A673 (cell line): ENCODE data around the gene TMEM109. TPM values are rescaled to one million over a fixed set of nuclear protein-coding genes. Genes with fewer than 3 reads are reported as not detected.

Experiments
- BruUV-seq: library from RNA; stranded (reverse); fragments of 400-500 nt; replicated peaks from 2 replicates; lab custom pipeline; 2021; lab: Mats Ljungman, UMichigan
- CTCF ChIA-PET: fragments of 300-600 bp; sonication (Branson Sonifier 250); formaldehyde crosslinking; loops from one replicate; lab custom pipeline; 2022; ENCODE audit warnings: antibody characterized with exemption; lab: Charles Lee
- POLR2A ChIA-PET: fragments of 300-600 bp; sonication (Branson Sonifier 250); formaldehyde crosslinking; loops from one replicate; lab custom pipeline; 2022; ENCODE audit warnings: antibody characterized with exemption; ENCODE audit not compliant: low non-redundant PET; lab: Charles Lee
- DNase-seq: peaks from one replicate; pipeline ENCODE4 v3.0.0-alpha.2; 2015; ENCODE audit warnings: low spot score
- H3K27ac ChIP-seq: fragments of 200-600 bp; sonication (generic); 2 replicates; pipeline ENCODE4 v1.5.1; 2016; ENCODE audit warnings: mixed run types, low read depth, mild to moderate bottlenecking, mixed read lengths, antibody characterized with exemption, low read length; ENCODE audit not compliant: poor library complexity, severe bottlenecking
- H3K27me3 ChIP-seq: fragments of 200-600 bp; sonication (generic); replicated peaks from 2 replicates; pipeline ENCODE4 v1.6.1; 2017; ENCODE audit warnings: mixed run types, low read depth, mild to moderate bottlenecking, mixed read lengths, antibody characterized with exemption, low read length; ENCODE audit not compliant: insufficient read depth, poor library complexity
- H3K36me3 ChIP-seq: fragments of 200-600 bp; sonication (generic); 2 replicates; pipeline ENCODE4 v1.6.1; 2016; ENCODE audit warnings: mixed run types, mild to moderate bottlenecking, mixed read lengths, antibody characterized with exemption, low read length; ENCODE audit not compliant: insufficient read depth, poor library complexity, severe bottlenecking
- H3K4me1 ChIP-seq: fragments of 200-600 bp; sonication (generic); 2 replicates; pipeline ENCODE4 v1.6.1; 2017; ENCODE audit warnings: mixed run types, mild to moderate bottlenecking, mixed read lengths, antibody characterized with exemption, low read length; ENCODE audit not compliant: insufficient read depth, poor library complexity, severe bottlenecking
- H3K4me3 ChIP-seq: fragments of 200-600 bp; sonication (generic); 2 replicates; pipeline ENCODE4 v1.5.1; 2016; ENCODE audit warnings: low read depth, mixed run types, mild to moderate bottlenecking, mixed read lengths, low read length; ENCODE audit not compliant: poor library complexity, severe bottlenecking
- H3K9me3 ChIP-seq: fragments of 200-600 bp; sonication (generic); 2 replicates; pipeline ENCODE4 v1.6.1; 2016; ENCODE audit warnings: mixed run types, low read depth, mild to moderate bottlenecking, mixed read lengths, antibody characterized with exemption, low read length; ENCODE audit not compliant: poor library complexity, severe bottlenecking
- EZH2 ChIP-seq: fragments of 200-600 bp; sonication (generic); IDR thresholded peaks from 2 replicates; pipeline ENCODE4 v1.6.1; 2017; ENCODE audit warnings: borderline replicate concordance, low read depth, mild to moderate bottlenecking, mixed read lengths, antibody characterized with exemption, low read length; ENCODE audit not compliant: poor library complexity, severe bottlenecking
- intact Hi-C: fragments of 100-400 bp; cut with micrococcal nuclease; formaldehyde crosslinking; loops from one replicate; pipeline ENCODE4 v1.10.0; 2022; ENCODE audit not compliant: unreplicated experiment
- total RNA-seq: library from RNA; stranded (reverse); gene quantifications from 2 replicates; pipeline ENCODE4 v1.2.3, GENCODE V29; 2021
- TF ChIP-seq, protein P1 (sequence below): fragments of 300-800, 200-600 bp; sonication (generic); conservative IDR thresholded peaks from 2 replicates; pipeline ENCODE4 v1.5.1; 2017; ENCODE audit warnings: low read depth, mild to moderate bottlenecking, antibody characterized with exemption, low read length, moderate library complexity, mixed read lengths

Gene TMEM109
- total RNA-seq, 1 experiment from 2014 or later: 169 TPM

DNA sequence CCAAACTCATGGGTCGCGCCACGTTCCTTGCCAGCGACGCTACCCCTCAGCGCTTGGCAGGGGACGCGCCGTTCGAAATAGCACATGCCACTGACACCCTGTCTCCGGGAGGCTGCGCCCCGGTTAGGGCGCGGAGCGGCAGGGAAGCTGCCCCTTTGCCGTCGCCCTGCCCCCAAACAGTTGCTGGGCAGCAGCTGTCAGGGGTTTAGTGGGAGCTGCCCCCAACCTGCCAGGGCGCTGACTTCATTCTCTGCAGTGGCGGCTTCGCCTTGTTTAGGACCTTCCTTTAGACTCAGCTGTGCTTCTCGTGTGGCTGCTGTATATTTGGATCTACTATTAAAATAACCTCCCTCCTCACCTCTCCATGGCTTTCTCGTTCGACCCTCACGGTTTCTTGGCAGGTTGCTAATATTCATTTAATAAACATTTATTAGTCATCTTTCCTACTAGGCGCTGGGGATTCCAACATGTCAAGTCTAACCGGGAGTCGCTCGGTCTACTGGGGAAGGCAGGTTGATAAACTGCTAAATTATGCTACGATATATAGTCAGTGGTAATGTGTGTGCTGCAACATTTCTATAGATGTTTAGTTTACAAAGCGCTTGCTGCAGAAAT lies 782 bp downstream of the TMEM109 start:
- H3K27ac ChIP-seq: peak overlapping the region; percentile 89

DNA sequence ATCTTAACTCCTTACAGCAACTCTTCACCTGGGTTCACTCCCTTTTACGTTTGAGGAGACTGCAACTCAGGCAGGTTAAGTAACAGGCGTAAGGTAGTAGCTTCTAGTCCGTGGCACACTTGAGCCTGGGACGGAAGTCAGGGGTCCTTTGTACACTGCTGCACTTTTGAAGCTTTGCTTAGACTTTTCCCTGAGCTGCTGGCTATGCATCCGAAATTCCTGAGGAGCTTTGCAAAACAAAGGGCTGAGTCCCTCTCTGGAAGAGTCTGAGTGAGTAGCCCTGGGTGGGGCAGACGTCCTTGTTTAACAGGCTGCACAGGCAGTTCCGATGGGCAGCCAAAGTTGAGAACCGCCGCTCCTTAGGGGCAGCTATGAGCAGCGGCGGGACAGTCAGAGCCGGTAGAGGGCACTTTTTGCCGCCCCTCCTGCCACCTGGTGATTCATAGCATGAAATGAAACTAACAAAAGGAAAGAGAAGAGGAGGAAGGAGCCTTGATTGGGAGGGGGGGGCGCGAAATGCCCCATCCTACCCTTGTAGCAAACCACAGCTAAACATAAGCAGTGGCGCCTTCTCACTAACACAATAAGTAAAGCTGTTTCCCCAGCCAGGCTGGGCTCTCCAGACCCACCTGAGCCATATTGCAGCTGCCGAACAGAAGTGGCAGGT lies 1.4 kb downstream of the TMEM109 start:
- peaks cover 28% of the 10 kb centered on the region for H3K4me1 ChIP-seq
- peak overlapping the region; percentile 62 for H3K4me3 ChIP-seq
- H3K9me3 ChIP-seq: no peaks in the 10 kb centered on the region
- POLR2A ChIA-PET: no interaction called here
- peak overlapping the region; percentile 89 for H3K27ac ChIP-seq
- peak; percentile 53 for DNase-seq
- H3K36me3 ChIP-seq: peaks cover 8% of the 10 kb centered on the region
- TF ChIP-seq EZH2: no peak
- TF ChIP-seq, protein P1, sequence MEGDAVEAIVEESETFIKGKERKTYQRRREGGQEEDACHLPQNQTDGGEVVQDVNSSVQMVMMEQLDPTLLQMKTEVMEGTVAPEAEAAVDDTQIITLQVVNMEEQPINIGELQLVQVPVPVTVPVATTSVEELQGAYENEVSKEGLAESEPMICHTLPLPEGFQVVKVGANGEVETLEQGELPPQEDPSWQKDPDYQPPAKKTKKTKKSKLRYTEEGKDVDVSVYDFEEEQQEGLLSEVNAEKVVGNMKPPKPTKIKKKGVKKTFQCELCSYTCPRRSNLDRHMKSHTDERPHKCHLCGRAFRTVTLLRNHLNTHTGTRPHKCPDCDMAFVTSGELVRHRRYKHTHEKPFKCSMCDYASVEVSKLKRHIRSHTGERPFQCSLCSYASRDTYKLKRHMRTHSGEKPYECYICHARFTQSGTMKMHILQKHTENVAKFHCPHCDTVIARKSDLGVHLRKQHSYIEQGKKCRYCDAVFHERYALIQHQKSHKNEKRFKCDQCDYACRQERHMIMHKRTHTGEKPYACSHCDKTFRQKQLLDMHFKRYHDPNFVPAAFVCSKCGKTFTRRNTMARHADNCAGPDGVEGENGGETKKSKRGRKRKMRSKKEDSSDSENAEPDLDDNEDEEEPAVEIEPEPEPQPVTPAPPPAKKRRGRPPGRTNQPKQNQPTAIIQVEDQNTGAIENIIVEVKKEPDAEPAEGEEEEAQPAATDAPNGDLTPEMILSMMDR: peak; percentile 41; the same call in 1 of the 2 replicates
- CTCF ChIA-PET: interaction anchor here (0.5 kb wide), 1 partner anchor 1037 kb away, joined by 3 read pairs; no protein-coding TSS in a partner anchor
- BruUV-seq: TSS peak; percentile 34
- intact Hi-C loops: loop anchor here (10.0 kb wide), 1 partner anchor 1351 kb away; no protein-coding TSS in a partner anchor
- no peaks in the 10 kb centered on the region for H3K27me3 ChIP-seq

More for the DNA sequence above, 782 bp downstream of the TMEM109 start:
- ChIA-PET POLR2A (no interaction called here), CTCF (interaction anchor here (0.5 kb wide), 1 partner anchor 1038 kb away, joined by 3 read pairs; no protein-coding TSS in a partner anchor)
- H3K27me3 ChIP-seq: no peaks in the 10 kb centered on the region
- H3K4me3 ChIP-seq: peak overlapping the region; percentile 62
- peaks cover 2% of the 10 kb centered on the region for H3K36me3 ChIP-seq
- peaks cover 28% of the 10 kb centered on the region for H3K4me1 ChIP-seq
- no peak for TF ChIP-seq EZH2
- TF ChIP-seq, protein P1: no peak
- DNase-seq: peak; percentile 41
- H3K9me3 ChIP-seq: no peaks in the 10 kb centered on the region
- no TSS peak for BruUV-seq
- intact Hi-C loops: loop anchor here (10.0 kb wide), 1 partner anchor 1350 kb away; no protein-coding TSS in a partner anchor

DNA sequence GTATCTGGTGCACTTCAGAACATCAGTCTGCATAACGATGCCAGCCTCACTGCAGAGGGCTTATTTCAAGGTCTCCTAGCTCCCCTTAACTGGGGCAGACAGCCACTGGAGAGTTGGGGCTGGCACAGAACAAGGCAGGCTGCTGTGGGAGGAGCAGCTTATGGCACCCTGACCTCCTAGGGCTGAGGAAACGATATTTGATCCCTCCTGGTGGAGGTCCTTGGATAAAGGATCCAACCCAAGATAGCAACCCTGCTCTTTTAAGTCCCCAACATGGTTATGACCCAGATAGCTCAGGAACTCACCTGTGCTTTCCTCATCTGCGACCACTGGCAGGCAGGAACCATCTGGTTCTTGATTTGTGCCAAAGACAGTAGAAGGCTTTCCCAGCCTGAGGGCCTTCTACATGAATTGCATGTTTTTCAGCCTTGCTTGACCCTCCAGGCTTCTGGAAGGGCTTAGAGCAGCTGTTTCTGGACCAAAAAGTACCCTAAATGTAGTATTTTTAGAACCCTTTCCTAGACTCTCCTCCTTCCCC lies 2.8 kb downstream of the TMEM109 start:
- Histone ChIP-seq H3K36me3 (peaks cover 22% of the 10 kb centered on the region), H3K9me3 (no peaks in the 10 kb centered on the region), H3K27ac (no peak overlapping the region), H3K4me1 (peaks cover 23% of the 10 kb centered on the region), H3K27me3 (no peaks in the 10 kb centered on the region), H3K4me3 (no peak overlapping the region)
- no peak for DNase-seq
- intact Hi-C loops: loop anchor here (10.0 kb wide), 1 partner anchor 1352 kb away; no protein-coding TSS in a partner anchor
- no TSS peak for BruUV-seq
- CTCF ChIA-PET: no interaction called here
- POLR2A ChIA-PET: no interaction called here
- no peak for TF ChIP-seq EZH2
- TF ChIP-seq, protein P1: no peak
